RWPE2 (cell line): ENCODE measurements around the gene SLC44A1.

Source experiments
- ATAC-seq: fragments of 200-7000 bp; cut with Tn5 transposase; 3 replicates; pipeline ENCODE4 v1.9.1; 2021; ENCODE audit warnings: low read depth
- DNase-seq: peaks from one replicate; pipeline ENCODE4 v3.0.0-alpha.2; 2020; ENCODE audit warnings: low spot score
- H3K27ac ChIP-seq: fragments of 450-650 bp; 2 replicates; pipeline ENCODE4 v1.5.1; 2017; ENCODE audit warnings: mild to moderate bottlenecking; ENCODE audit not compliant: poor library complexity, severe bottlenecking
- H3K27me3 ChIP-seq: fragments of 250-450 bp; sonication (Bioruptor Pico); 2 replicates; pipeline ENCODE4 v1.5.1; 2021; ENCODE audit warnings: mild to moderate bottlenecking, moderate library complexity; ENCODE audit not compliant: insufficient read depth, poor library complexity, severe bottlenecking
- H3K36me3 ChIP-seq: fragments of 250-450 bp; sonication (Bioruptor Pico); 2 replicates; pipeline ENCODE4 v1.5.1; 2020; ENCODE audit warnings: low read depth, mild to moderate bottlenecking, moderate library complexity
- H3K4me1 ChIP-seq: fragments of 250-450 bp; sonication (Bioruptor Pico); 2 replicates; pipeline ENCODE4 v1.5.1; 2021; ENCODE audit warnings: mild to moderate bottlenecking, moderate library complexity; ENCODE audit not compliant: insufficient read depth, poor library complexity, severe bottlenecking
- H3K4me3 ChIP-seq: fragments of 250-450 bp; sonication (Bioruptor Pico); 2 replicates; pipeline ENCODE4 v1.5.1; 2021; ENCODE audit warnings: mild to moderate bottlenecking, moderate library complexity; ENCODE audit not compliant: severe bottlenecking
- H3K9me3 ChIP-seq: fragments of 250-450 bp; sonication (Bioruptor Pico); 2 replicates; pipeline ENCODE4 v1.5.1; 2021; ENCODE audit warnings: mild to moderate bottlenecking, moderate library complexity; ENCODE audit not compliant: severe bottlenecking
- TF ChIP-seq, protein P1 (sequence below): fragments of 450-650 bp; IDR thresholded peaks from one replicate; pipeline ENCODE4 v1.5.1; 2017; ENCODE audit warnings: mild to moderate bottlenecking, moderate library complexity; ENCODE audit not compliant: poor library complexity, severe bottlenecking

Gene SLC44A1

DNA sequence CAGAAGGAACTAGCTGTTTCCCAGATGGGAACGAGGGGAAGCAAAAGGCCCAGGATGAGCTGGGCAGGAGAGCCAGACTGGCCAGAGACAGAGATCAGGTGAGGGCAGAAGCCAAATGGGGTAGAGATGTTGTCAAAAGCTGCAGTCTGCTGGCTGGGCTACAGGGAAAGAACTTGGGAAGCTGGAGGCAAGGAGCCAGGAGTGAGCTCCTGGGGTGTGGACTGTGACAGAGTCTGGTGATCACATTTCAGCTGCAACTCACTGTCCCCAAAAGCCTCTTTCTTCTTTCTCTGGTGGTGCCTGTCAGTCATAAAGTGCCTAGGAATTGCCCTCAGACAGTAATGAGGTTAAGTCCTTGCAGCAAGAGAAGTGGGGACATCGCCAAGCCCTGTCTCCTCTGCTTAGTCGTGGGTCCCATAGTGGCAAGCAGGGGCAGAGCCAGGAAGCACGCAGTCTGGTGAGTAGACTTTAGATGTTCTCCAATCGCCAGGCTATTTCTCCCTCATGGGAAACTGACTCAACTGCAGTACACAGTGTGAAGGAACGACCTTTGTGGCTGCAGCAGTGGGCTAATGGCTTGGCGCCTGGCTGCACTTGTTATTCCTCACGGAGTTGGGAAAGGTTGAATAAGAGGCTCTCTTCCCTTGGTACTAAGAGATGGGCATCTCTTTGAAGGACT, 200.9 kb downstream of the SLC44A1 start:
- Histone ChIP-seq H3K27me3 (no peaks in the 10 kb centered on the region), H3K27ac (no peak overlapping the region), H3K4me1 (peaks cover 7% of the 10 kb centered on the region), H3K36me3 (no peaks in the 10 kb centered on the region), H3K4me3 (no peak overlapping the region), H3K9me3 (no peaks in the 10 kb centered on the region)
- ATAC-seq = no peak
- TF ChIP-seq, protein P1, sequence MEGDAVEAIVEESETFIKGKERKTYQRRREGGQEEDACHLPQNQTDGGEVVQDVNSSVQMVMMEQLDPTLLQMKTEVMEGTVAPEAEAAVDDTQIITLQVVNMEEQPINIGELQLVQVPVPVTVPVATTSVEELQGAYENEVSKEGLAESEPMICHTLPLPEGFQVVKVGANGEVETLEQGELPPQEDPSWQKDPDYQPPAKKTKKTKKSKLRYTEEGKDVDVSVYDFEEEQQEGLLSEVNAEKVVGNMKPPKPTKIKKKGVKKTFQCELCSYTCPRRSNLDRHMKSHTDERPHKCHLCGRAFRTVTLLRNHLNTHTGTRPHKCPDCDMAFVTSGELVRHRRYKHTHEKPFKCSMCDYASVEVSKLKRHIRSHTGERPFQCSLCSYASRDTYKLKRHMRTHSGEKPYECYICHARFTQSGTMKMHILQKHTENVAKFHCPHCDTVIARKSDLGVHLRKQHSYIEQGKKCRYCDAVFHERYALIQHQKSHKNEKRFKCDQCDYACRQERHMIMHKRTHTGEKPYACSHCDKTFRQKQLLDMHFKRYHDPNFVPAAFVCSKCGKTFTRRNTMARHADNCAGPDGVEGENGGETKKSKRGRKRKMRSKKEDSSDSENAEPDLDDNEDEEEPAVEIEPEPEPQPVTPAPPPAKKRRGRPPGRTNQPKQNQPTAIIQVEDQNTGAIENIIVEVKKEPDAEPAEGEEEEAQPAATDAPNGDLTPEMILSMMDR = no peak
- no peak for DNase-seq

DNA sequence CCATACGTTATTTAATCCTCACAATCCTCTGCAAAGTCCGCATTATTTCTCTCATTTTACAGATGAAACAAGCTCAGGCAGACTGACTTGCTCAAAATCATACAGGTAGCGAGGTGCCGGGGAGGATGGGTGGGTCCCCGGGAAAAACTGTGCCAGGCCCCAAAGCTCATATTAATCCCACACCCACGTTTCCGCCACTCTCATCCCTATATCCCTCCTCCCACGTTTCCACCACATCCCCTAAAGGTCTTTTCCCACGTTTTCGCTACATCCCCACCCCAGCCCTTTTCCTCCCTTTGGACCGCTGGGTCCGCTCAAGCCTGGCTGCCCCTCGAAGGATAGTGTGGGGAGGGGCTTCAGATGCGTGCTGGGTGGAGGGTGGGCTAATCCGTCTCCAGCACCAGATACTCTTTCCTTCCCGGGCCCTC, 202.9 kb downstream of the SLC44A1 start:
- ATAC-seq (no peak), DNase-seq (no peak)
- Histone ChIP-seq H3K4me1 (peaks cover 7% of the 10 kb centered on the region), H3K4me3 (peak overlapping the region; percentile 72), H3K36me3 (no peaks in the 10 kb centered on the region), H3K27ac (peak overlapping the region; percentile 48), H3K27me3 (no peaks in the 10 kb centered on the region), H3K9me3 (no peaks in the 10 kb centered on the region)
- TF ChIP-seq, protein P1 = no peak

- Histone ChIP-seq H3K36me3 (no peaks in the 10 kb centered on the region), H3K4me1 (peaks cover 7% of the 10 kb centered on the region), H3K9me3 (no peaks in the 10 kb centered on the region), H3K4me3 (peak within 1 kb of the TSS; percentile 72), H3K27ac (peak within 1 kb of the TSS; percentile 48), H3K27me3 (no peaks in the 10 kb centered on the region)
- DNase-seq (peak; percentile 93), ATAC-seq (peak; percentile 86)
- TF ChIP-seq, protein P1 = peak; percentile 59
These were observed 203.7 kb downstream of the SLC44A1 start, which contains the start of gene FSD1L for GRCh38 chr9:105447814-105448812. Gene FSD1L (plus strand): TSS chr9:105448034. CDS start chr9:105448221, 187 bp downstream.

GRCh38 chr9:105449081-105449480, 204.6 kb downstream of the SLC44A1 start:
- Histone ChIP-seq H3K27me3 (no peaks in the 10 kb centered on the region), H3K4me1 (peaks cover 7% of the 10 kb centered on the region), H3K36me3 (0 out of 2 replicates have a peak, but pooled peaks cover 2% of the 10 kb centered on the region), H3K9me3 (no peaks in the 10 kb centered on the region), H3K27ac (peak overlapping the region; percentile 48), H3K4me3 (peak overlapping the region; percentile 72)
- TF ChIP-seq, protein P1 = no peak
- DNase-seq (no peak), ATAC-seq (no peak)
